ENCODE measurements around the gene IP6K3.

GRCh38 chr6:33783781-33784520, 37.2 kb upstream of the IP6K3 start:
- no peak for TF ChIP-seq CTCF (IDR thresholded peaks at IDR 0.05)
- TF ChIP-seq POLR2A (IDR thresholded peaks at IDR 0.05), result no peak
